Heart left ventricle (tissue), 16 donors: ENCODE results near the gene AFF1. TPM values are rescaled to one million over a fixed set of nuclear protein-coding genes. Genes with fewer than 3 reads are reported as not detected.

Experiments used
- ATAC-seq, 4 donors: fragments of 200-7000 bp; cut with Tn5 transposase; one replicate each; pipeline ENCODE4 v1.9.1; 2020 to 2022; ENCODE audit warnings: moderate library complexity in 4 of 4, mild to moderate bottlenecking in 3 of 4, moderate number of reproducible peaks in 1 of 4
- DNase-seq, 5 donors: peaks; one replicate each; pipeline ENCODE4 v3.0.0-alpha.2; 2020
- H3K27ac ChIP-seq, 12 donors: fragments of 200-600 bp; sonication (generic) in 4 of 12; one replicate each; pipeline versions ENCODE4 v1.5.0 to v1.8.0; 2016 to 2022; ENCODE audit warnings: mild to moderate bottlenecking in 2 of 12
- H3K27me3 ChIP-seq, 9 donors: fragments of 200-600 bp; sonication (generic) in 2 of 9; one replicate each; pipeline versions ENCODE4 v1.5.1 to v1.8.0; 2016 to 2022; ENCODE audit warnings: mild to moderate bottlenecking in 3 of 9
- H3K36me3 ChIP-seq, 9 donors: fragments of 200-600 bp; sonication (generic) in 2 of 9; one replicate each; pipeline versions ENCODE4 v1.5.0 to v1.8.0; 2018 to 2022; ENCODE audit warnings: mild to moderate bottlenecking in 2 of 9
- H3K4me1 ChIP-seq, 12 donors: fragments of 200-600 bp; sonication (generic) in 4 of 12; one replicate each; pipeline versions ENCODE4 v1.5.0 to v1.8.0; 2016 to 2022; ENCODE audit warnings: mild to moderate bottlenecking in 3 of 12
- H3K4me3 ChIP-seq, 12 donors: fragments of 200-600 bp; sonication (generic) in 4 of 12; one replicate each; pipeline versions ENCODE4 v1.5.0 to v1.8.0; 2017 to 2022; ENCODE audit warnings: mild to moderate bottlenecking in 9 of 12, moderate library complexity in 4 of 12
- H3K9me3 ChIP-seq, 12 donors: fragments of 200-600 bp; sonication (generic) in 4 of 12; one replicate each; pipeline versions ENCODE4 v1.5.0 to v1.8.0; 2016 to 2022; ENCODE audit warnings: mild to moderate bottlenecking in 1 of 12
- CTCF ChIP-seq, 12 donors: fragments of 200-600 bp; sonication (generic) in 4 of 12; IDR thresholded peaks; one replicate each; pipeline versions ENCODE4 v1.5.0 to v1.8.0; 2018 to 2022; ENCODE audit warnings: antibody characterized with exemption in 12 of 12, mild to moderate bottlenecking in 5 of 12
- POLR2A ChIP-seq, 2 donors: fragments of 450-650 bp; IDR thresholded peaks; one replicate each; pipeline ENCODE4 v1.6.1; 2017; ENCODE audit warnings: antibody characterized with exemption in 2 of 2, mild to moderate bottlenecking in 2 of 2, moderate library complexity in 2 of 2
- WGBS, 4 donors: extraction: QIAGEN DNeasy Blood & Tissue Kit in 2 of 4; methylation state at CpG; one replicate each; pipeline versions ENCODE4 v1.1.5 to v1.1.7; 2013 to 2018; 5-methylcytosine and 5-hydroxymethylcytosine counted together
- intact Hi-C, 10 donors: fragments of 100-400 bp; cut with DNase I; formaldehyde crosslinking; loops; one replicate each; pipeline versions ENCODE4 v1.11.1 to v1.14.2; 2022
- polyA plus RNA-seq, 2 donors: library from polyadenylated mRNA; stranded (reverse); fragments of 200-250 nt; gene quantifications; one replicate each; pipeline ENCODE4 v1.2.3, GENCODE V29; 2013
- total RNA-seq, 9 donors: library from RNA; depleted of rRNA in 2 of 9; stranded (reverse); fragments of >200 nt in 2 of 9; fragmentation: NEBNext Ultra II Directional in 3 of 9; extraction: Animal tissue kit (Norgen Biotek cat#: 25700) in 3 of 9; gene quantifications; one replicate each; pipeline versions ENCODE4 v1.1.0 to v1.2.4, GENCODE V29; 2016 to 2023
- donor health status: ischemic (EF 13 %, LVEDD 7.1; RV severe dilation, severe dysfunction).
- donor health status: healthy with polysubstance abuse.
- donor health status: DM: no; HTN: yes; CAD: no.
- donor health status: DM: no; HTN: no; CAD: no.
- donor health status: ischemic (EF 25% LVEDD 6.9; RV normal size, moderate dysfunction).
- donor health status: ischemic (EF 25% LVEDD 5.7; RV mildly dilated, moderate dysfunction).
- donor health status: healthy.
- donor health status: DM: yes; HTN: yes; CAD: no.
- donor health status: ischemic (EF 35%, LVEDD 5.7; RV mildly dilated, moderate dysfunction).
- donor health status: nonischemic (EF 11% LVEDD 7.7; RV severe dilation, severe dysfunction).
- donor health status: DM: yes; HTN: yes; CAD: no.
- donor health status: PGD.
- donor health status: ischemic (EF 29% LVEDD 5.4; RV normal size, mild dysfunction).
- donor health status: nonischemic (EF 23%, LVEDD 6.1; RV moderate dilation, normal function).

Gene AFF1
- total and polyA plus RNA-seq, 11 donors, result 51.8 to 96.5 (median 72.8) TPM

GRCh38 chr4:86957215-86957614 lies 22.4 kb downstream of the AFF1 start:
- H3K27me3 ChIP-seq, result no peaks in the 10 kb centered on the region
- peaks cover 0 to 11% (median 0%) of the 10 kb centered on the region in 9 donors for H3K36me3 ChIP-seq
- peaks cover 0 to 55% (median 23%) of the 10 kb centered on the region in 12 donors for H3K4me1 ChIP-seq
- no peaks in the 10 kb centered on the region for H3K9me3 ChIP-seq
- TF ChIP-seq POLR2A (IDR thresholded peaks at IDR 0.05) (no peak), CTCF (IDR thresholded peaks at IDR 0.05) (no peak)
- intact Hi-C loops, result no loop called here
- DNase-seq, result no peak
- WGBS, 4 donors, result 83 to 100% (median 97%) methylated on average over 1 of the region's 1 CpG
- ATAC-seq, result peak in 1 of 4 donors; percentile 14
- H3K27ac ChIP-seq, result peak overlapping the region in 1 of 12 donors; percentile 39
- no peak overlapping the region for H3K4me3 ChIP-seq

GRCh38 chr4:86959588-86960500 lies 25.0 kb downstream of the AFF1 start:
- 58 to 73% (median 64%) methylated on average over 11 of the region's 11 CpGs for WGBS, 4 donors
- no peak for TF ChIP-seq CTCF (IDR thresholded peaks at IDR 0.05)
- TF ChIP-seq POLR2A (IDR thresholded peaks at IDR 0.05), result no peak
- H3K4me1 ChIP-seq, result peaks cover 0 to 55% (median 23%) of the 10 kb centered on the region in 12 donors
- no peak overlapping the region for H3K4me3 ChIP-seq
- DNase-seq (no peak), ATAC-seq (no peak)
- no peaks in the 10 kb centered on the region for H3K27me3 ChIP-seq
- H3K9me3 ChIP-seq, result no peaks in the 10 kb centered on the region
- H3K27ac ChIP-seq, result peak overlapping the region in 7 of 12 donors; percentile 7 to 69 (median 31)
- peaks cover 0 to 4% (median 0%) of the 10 kb centered on the region in 9 donors for H3K36me3 ChIP-seq
- intact Hi-C loops, result no loop called here

GRCh38 chr4:86960557-86960961 lies 25.7 kb downstream of the AFF1 start:
- intact Hi-C loops, result no loop called here
- Histone ChIP-seq H3K36me3 (no peaks in the 10 kb centered on the region), H3K27ac (peak overlapping the region in 9 of 12 donors; percentile 7 to 69 (median 37)), H3K9me3 (no peaks in the 10 kb centered on the region), H3K4me1 (peaks cover 0 to 61% (median 25%) of the 10 kb centered on the region in 12 donors), H3K27me3 (no peaks in the 10 kb centered on the region), H3K4me3 (no peak overlapping the region)
- 24 to 42% (median 36%) methylated on average over 2 of the region's 2 CpGs for WGBS, 4 donors
- DNase-seq, result no peak
- TF ChIP-seq POLR2A (IDR thresholded peaks at IDR 0.05) (no peak), CTCF (IDR thresholded peaks at IDR 0.05) (no peak)
- ATAC-seq, result peak; percentile 61 to 86 (median 74)

- H3K36me3 ChIP-seq, result no peaks in the 10 kb centered on the region
- DNase-seq (no peak), ATAC-seq (peak in 1 of 4 donors; percentile 17)
- no peaks in the 10 kb centered on the region for H3K9me3 ChIP-seq
- H3K27ac ChIP-seq, result peak overlapping the region in 9 of 12 donors; percentile 7 to 69 (median 37)
- peaks cover 0 to 67% (median 25%) of the 10 kb centered on the region in 12 donors for H3K4me1 ChIP-seq
- intact Hi-C loops, result no loop called here
- WGBS, 4 donors, result 65 to 79% (median 74%) methylated on average over 4 of the region's 4 CpGs
- no peaks in the 10 kb centered on the region for H3K27me3 ChIP-seq
- no peak for TF ChIP-seq POLR2A (IDR thresholded peaks at IDR 0.05)
- TF ChIP-seq CTCF (IDR thresholded peaks at IDR 0.05), result no peak
- H3K4me3 ChIP-seq, result no peak overlapping the region
These were observed 26.3 kb downstream of the AFF1 start for GRCh38 chr4:86961116-86961515.
